Panc1 (cell line): Measurements from ENCODE around the gene TAC4.

Experiments used
- POLR2AphosphoS5 ChIP-seq: IDR thresholded peaks from 2 replicates; pipeline ENCODE4 v1.6.1; 2012; ENCODE audit warnings: mild to moderate bottlenecking, low read depth, low read length, moderate library complexity
- SIN3A ChIP-seq: IDR thresholded peaks from 2 replicates; pipeline ENCODE4 v1.6.1; 2012; ENCODE audit warnings: low read depth, mild to moderate bottlenecking, low read length, moderate library complexity, borderline replicate concordance; ENCODE audit not compliant: insufficient read depth
- TCF7L2 ChIP-seq: IDR thresholded peaks from 2 replicates; pipeline ENCODE4 v1.6.1; 2011; ENCODE audit warnings: mild to moderate bottlenecking, low read depth, low read length, inconsistent platforms
- TF ChIP-seq, protein P1 (sequence below): fragments of 450-650 bp; IDR thresholded peaks from 2 replicates; pipeline ENCODE4 v1.5.1; 2017; ENCODE audit warnings: mild to moderate bottlenecking
- TF ChIP-seq, protein P2 (sequence below), 2 experiments: IDR thresholded peaks; 2 replicates each; pipeline ENCODE4 v1.6.1; 2011 to 2012; ENCODE audit warnings: low read depth in 2 of 2, control low read depth in 1 of 2, low read length in 1 of 2, mild to moderate bottlenecking in 1 of 2, moderate library complexity in 1 of 2; ENCODE audit not compliant: insufficient read depth in 1 of 2

DNA sequence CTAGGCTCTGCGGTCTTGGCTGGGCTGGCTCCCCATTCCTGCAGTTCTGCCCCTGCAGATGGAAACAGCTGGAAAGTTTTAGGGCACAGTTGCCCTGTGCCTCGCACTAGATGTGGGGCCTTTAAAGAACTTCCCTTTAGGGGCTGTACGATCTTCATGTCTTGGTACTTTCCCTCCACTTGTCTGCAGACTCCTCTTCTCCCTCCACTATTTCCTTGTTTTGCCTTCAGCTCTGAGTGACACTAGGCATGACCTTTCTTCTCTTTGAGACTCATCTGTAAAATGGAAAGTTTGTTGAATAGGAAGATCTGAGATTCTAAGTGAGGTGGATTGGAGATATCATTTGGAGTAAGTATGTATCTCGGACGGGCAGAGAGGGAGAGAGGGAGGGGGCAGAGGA is 6.3 kb upstream of the TAC4 start:
- TF ChIP-seq TCF7L2 (no peak), POLR2AphosphoS5 (no peak), SIN3A (no peak)
- TF ChIP-seq, protein P1, sequence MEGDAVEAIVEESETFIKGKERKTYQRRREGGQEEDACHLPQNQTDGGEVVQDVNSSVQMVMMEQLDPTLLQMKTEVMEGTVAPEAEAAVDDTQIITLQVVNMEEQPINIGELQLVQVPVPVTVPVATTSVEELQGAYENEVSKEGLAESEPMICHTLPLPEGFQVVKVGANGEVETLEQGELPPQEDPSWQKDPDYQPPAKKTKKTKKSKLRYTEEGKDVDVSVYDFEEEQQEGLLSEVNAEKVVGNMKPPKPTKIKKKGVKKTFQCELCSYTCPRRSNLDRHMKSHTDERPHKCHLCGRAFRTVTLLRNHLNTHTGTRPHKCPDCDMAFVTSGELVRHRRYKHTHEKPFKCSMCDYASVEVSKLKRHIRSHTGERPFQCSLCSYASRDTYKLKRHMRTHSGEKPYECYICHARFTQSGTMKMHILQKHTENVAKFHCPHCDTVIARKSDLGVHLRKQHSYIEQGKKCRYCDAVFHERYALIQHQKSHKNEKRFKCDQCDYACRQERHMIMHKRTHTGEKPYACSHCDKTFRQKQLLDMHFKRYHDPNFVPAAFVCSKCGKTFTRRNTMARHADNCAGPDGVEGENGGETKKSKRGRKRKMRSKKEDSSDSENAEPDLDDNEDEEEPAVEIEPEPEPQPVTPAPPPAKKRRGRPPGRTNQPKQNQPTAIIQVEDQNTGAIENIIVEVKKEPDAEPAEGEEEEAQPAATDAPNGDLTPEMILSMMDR = no peak
- TF ChIP-seq, protein P2, sequence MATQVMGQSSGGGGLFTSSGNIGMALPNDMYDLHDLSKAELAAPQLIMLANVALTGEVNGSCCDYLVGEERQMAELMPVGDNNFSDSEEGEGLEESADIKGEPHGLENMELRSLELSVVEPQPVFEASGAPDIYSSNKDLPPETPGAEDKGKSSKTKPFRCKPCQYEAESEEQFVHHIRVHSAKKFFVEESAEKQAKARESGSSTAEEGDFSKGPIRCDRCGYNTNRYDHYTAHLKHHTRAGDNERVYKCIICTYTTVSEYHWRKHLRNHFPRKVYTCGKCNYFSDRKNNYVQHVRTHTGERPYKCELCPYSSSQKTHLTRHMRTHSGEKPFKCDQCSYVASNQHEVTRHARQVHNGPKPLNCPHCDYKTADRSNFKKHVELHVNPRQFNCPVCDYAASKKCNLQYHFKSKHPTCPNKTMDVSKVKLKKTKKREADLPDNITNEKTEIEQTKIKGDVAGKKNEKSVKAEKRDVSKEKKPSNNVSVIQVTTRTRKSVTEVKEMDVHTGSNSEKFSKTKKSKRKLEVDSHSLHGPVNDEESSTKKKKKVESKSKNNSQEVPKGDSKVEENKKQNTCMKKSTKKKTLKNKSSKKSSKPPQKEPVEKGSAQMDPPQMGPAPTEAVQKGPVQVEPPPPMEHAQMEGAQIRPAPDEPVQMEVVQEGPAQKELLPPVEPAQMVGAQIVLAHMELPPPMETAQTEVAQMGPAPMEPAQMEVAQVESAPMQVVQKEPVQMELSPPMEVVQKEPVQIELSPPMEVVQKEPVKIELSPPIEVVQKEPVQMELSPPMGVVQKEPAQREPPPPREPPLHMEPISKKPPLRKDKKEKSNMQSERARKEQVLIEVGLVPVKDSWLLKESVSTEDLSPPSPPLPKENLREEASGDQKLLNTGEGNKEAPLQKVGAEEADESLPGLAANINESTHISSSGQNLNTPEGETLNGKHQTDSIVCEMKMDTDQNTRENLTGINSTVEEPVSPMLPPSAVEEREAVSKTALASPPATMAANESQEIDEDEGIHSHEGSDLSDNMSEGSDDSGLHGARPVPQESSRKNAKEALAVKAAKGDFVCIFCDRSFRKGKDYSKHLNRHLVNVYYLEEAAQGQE (IDR thresholded peaks at IDR 0.05; ENCODE audit: insufficient read depth in 1 of 2, low read depth in 2 of 2, low read length in 1 of 2) = no peak
